PFSK-1 (cell line): Measurements from ENCODE around the gene SLC39A7.

Source experiments
- FOXP2 ChIP-seq: optimal IDR thresholded peaks from 2 replicates; pipeline ENCODE3; 2011; ENCODE audit warnings: borderline replicate concordance, control low read depth, inconsistent platforms; ENCODE audit not compliant: insufficient read depth; ENCODE audit errors: extremely low read length, extremely low read depth
- POLR2AphosphoS5 ChIP-seq: IDR thresholded peaks from 2 replicates; pipeline ENCODE4 v1.6.1; 2012; ENCODE audit warnings: low read depth, mild to moderate bottlenecking, control low read depth, low read length, moderate library complexity
- SIN3A ChIP-seq: IDR thresholded peaks from 2 replicates; pipeline ENCODE4 v1.6.1; 2012; ENCODE audit warnings: mild to moderate bottlenecking, low read length, moderate library complexity, borderline replicate concordance; ENCODE audit not compliant: insufficient read depth
- TAF1 ChIP-seq: IDR thresholded peaks from 2 replicates; pipeline ENCODE4 v1.6.1; 2012; ENCODE audit warnings: low read length, control low read depth, borderline replicate concordance; ENCODE audit not compliant: insufficient read depth
- TF ChIP-seq, protein P1 (sequence below), 2 experiments: IDR thresholded peaks; 2 replicates each; pipeline versions ENCODE4 v1.6.1 to v1.8.0; 2011 to 2012; ENCODE audit warnings: low read depth in 2 of 2, low read length in 2 of 2, control low read depth in 1 of 2, inconsistent platforms in 1 of 2, mild to moderate bottlenecking in 1 of 2, moderate library complexity in 1 of 2; ENCODE audit not compliant: insufficient read depth in 1 of 2

The SLC39A7 gene

DNA sequence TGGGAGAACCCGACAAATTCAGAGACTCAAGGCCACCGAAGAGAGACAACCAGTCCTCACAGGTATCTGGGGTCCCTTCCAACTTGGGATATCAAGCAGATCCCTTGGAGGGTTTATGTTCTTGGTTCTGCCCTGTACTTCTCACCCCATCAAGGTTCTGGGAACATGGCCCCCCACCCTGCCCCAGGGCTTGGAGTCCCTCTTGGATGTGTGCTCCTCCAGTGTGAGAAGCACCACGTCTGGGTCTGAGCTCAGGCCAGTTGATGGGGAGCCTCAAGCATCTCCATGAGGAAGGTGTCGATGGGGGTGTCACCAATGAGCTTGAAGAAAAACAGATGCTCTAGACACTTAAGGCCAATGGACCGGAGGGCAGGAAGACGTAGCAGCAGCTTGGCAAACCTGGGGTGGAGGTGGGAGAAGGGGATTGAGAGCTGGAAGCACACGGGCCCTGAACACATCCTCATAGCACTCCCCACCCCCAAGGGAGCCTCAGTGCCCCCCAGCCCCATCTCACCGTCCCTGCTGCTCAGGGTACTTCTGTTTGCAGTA lies 6.2 kb upstream of the SLC39A7 start:
- TF ChIP-seq POLR2AphosphoS5 (no peak), SIN3A (no peak), FOXP2 (no peak), TAF1 (no peak)
- TF ChIP-seq, protein P1, sequence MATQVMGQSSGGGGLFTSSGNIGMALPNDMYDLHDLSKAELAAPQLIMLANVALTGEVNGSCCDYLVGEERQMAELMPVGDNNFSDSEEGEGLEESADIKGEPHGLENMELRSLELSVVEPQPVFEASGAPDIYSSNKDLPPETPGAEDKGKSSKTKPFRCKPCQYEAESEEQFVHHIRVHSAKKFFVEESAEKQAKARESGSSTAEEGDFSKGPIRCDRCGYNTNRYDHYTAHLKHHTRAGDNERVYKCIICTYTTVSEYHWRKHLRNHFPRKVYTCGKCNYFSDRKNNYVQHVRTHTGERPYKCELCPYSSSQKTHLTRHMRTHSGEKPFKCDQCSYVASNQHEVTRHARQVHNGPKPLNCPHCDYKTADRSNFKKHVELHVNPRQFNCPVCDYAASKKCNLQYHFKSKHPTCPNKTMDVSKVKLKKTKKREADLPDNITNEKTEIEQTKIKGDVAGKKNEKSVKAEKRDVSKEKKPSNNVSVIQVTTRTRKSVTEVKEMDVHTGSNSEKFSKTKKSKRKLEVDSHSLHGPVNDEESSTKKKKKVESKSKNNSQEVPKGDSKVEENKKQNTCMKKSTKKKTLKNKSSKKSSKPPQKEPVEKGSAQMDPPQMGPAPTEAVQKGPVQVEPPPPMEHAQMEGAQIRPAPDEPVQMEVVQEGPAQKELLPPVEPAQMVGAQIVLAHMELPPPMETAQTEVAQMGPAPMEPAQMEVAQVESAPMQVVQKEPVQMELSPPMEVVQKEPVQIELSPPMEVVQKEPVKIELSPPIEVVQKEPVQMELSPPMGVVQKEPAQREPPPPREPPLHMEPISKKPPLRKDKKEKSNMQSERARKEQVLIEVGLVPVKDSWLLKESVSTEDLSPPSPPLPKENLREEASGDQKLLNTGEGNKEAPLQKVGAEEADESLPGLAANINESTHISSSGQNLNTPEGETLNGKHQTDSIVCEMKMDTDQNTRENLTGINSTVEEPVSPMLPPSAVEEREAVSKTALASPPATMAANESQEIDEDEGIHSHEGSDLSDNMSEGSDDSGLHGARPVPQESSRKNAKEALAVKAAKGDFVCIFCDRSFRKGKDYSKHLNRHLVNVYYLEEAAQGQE (IDR thresholded peaks at IDR 0.05; ENCODE audit: insufficient read depth in 1 of 2, low read depth in 2 of 2, low read length in 2 of 2): no peak

GRCh38 chr6:33195304-33196165 lies 5.1 kb upstream of the SLC39A7 start:
- TF ChIP-seq, protein P1 (IDR thresholded peaks at IDR 0.05; ENCODE audit: insufficient read depth in 1 of 2, low read depth in 2 of 2, low read length in 2 of 2): peak; percentile 71 to 88
- no peak for TF ChIP-seq SIN3A

DNA sequence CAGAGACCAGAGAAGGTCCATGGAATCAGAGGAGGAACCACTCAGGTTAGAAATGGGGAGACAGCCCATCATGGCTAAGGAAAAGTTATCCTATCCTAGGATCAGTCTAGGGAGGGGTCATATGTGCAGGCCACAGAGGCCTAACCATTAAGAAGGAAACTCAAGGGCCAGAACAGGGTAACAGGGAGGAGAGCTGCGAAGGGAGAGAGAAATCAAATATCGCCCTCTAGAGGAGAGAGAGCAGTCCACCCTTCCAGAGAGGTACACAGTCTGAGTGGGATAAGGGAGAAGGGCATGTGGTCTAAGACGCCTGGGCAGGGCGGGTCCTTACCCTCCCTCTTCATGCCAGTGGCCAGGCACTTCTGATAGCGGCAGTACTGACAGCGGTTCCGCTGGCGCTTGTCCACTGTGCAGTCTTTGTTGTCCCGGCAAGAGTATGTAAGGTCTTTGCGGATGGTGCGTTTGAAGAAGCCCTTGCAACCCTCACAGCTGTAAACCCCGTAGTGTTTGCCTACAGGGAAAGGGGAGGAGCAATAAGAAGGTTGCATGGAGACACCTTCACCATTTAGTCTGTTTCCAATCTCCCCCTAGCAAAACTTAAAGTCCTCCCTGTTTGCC lies 3.1 kb upstream of the SLC39A7 start:
- no peak for TF ChIP-seq FOXP2
- TF ChIP-seq TAF1: no peak
- no peak for TF ChIP-seq SIN3A
- TF ChIP-seq, protein P1 (IDR thresholded peaks at IDR 0.05; ENCODE audit: insufficient read depth in 1 of 2, low read depth in 2 of 2, low read length in 2 of 2): no peak
- no peak for TF ChIP-seq POLR2AphosphoS5

DNA sequence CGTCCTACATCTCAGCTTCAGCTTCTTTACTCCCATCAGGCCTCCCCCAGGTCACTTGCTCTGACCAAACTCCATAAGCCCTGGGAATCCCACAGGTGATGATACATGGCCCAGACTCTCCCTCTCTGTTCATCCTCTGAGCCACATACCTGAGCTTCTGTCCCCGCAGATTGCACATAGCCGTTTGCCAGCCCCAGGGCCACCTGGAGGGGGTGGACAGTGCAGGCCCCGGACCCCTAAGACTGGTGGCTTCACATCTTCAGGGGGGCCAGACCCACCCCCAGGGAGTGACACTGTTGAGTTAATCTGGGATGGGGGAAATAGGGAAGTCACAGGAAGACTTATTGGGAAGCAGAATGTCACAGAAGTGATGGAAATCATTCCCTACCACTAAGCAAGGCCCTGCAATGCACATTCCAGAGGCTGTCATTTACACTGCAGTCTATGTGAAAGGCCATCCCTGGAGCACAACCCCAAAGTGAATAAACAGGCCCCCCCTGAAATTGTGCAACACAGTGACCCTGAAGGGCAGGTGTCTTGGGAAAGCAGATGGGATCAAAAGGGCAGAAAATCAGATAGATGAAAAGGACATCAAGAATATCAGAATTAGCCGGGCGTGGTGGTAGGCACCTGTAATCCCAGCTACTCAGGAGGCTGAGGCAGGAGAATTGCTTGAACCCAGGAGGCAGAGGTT lies 2.4 kb upstream of the SLC39A7 start:
- TF ChIP-seq SIN3A (no peak), FOXP2 (no peak), TAF1 (no peak), POLR2AphosphoS5 (no peak)
- TF ChIP-seq, protein P1 (IDR thresholded peaks at IDR 0.05; ENCODE audit: insufficient read depth in 1 of 2, low read depth in 2 of 2, low read length in 2 of 2): no peak
